Measurements from ENCODE around the gene CORO1C.
"Not testable (repeated sequence)": the region's sequence is repeated elsewhere in the genome, so short reads cannot be mapped to it uniquely, and the experiment has no call there.

CORO1C gene

DNA sequence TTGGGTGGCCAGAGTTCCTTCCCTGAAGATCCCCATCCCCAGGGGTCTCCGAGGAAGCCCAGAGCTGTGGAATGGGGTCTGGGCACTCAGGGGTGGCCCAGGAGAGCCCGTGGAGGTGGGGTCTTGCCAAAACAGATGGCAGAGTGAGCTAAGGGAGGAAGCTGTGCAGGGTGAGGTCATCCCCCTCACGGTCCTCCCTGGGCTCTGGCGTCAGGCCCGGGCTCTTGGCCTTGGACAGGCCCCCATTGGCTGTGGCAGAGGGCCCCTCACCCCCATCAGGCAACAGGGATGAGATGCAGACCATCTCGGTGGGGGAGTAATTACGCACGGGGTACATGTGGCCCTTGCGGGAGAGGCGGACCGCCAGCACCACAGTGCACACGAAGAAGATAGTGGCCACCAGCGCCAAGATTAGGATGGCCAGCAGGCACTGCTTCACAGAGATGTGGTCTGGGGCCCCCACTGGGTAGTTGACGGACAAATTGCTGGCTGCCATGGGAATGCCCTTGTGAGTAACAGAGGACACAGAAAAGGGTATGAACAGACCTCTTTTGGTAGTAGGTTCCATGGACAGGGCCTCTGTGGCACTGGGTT is 108.3 kb downstream of the CORO1C start:
- no peak for DNase-seq (ENCODE audit: low read depth)
- no peak for TF ChIP-seq CTCF (IDR thresholded peaks at IDR 0.05; ENCODE audit: insufficient read depth, low read depth, low read length, missing control alignments)
- no peak overlapping the region for H3K4me3 ChIP-seq (ENCODE audit: low read depth, low read length)

- DNase-seq (ENCODE audit: low read depth): peak; percentile 70
- no peak for TF ChIP-seq CTCF (IDR thresholded peaks at IDR 0.05; ENCODE audit: insufficient read depth, low read depth, low read length, missing control alignments)
- no peak overlapping the region for H3K4me3 ChIP-seq (ENCODE audit: low read depth, low read length)
These were observed 108.9 kb downstream of the CORO1C start for GRCh38 chr12:108622421-108622820.

DNA sequence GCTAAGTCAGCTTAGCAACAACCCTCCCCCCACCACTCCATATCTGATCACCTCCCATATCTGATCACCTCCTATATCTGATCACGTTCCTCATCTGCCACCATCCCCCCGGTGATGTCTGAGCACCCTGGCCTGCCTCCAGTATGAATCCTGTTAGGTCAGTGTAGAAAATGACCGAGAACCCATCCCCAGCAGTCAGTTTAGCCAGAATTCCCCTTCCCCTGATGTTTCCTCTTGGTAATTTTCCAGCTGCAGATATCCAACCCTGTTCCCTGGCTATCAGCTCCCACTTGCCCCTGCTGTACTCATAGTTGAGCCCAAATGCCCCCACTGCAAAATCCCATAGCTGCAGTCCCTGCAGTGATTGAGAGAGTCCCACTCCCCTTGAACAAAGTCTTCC is 110.2 kb downstream of the CORO1C start:
- no peak overlapping the region for H3K4me3 ChIP-seq (ENCODE audit: low read depth, low read length)
- no peak for DNase-seq (ENCODE audit: low read depth)
- no peak for TF ChIP-seq CTCF (IDR thresholded peaks at IDR 0.05; ENCODE audit: insufficient read depth, low read depth, low read length, missing control alignments)

GRCh38 chr12:108620236-108620879 is 111.0 kb downstream of the CORO1C start:
- H3K4me3 ChIP-seq (ENCODE audit: low read depth, low read length): no peak overlapping the region
- TF ChIP-seq CTCF (IDR thresholded peaks at IDR 0.05; ENCODE audit: insufficient read depth, low read depth, low read length, missing control alignments): no peak
- no peak for DNase-seq (ENCODE audit: low read depth)

DNA sequence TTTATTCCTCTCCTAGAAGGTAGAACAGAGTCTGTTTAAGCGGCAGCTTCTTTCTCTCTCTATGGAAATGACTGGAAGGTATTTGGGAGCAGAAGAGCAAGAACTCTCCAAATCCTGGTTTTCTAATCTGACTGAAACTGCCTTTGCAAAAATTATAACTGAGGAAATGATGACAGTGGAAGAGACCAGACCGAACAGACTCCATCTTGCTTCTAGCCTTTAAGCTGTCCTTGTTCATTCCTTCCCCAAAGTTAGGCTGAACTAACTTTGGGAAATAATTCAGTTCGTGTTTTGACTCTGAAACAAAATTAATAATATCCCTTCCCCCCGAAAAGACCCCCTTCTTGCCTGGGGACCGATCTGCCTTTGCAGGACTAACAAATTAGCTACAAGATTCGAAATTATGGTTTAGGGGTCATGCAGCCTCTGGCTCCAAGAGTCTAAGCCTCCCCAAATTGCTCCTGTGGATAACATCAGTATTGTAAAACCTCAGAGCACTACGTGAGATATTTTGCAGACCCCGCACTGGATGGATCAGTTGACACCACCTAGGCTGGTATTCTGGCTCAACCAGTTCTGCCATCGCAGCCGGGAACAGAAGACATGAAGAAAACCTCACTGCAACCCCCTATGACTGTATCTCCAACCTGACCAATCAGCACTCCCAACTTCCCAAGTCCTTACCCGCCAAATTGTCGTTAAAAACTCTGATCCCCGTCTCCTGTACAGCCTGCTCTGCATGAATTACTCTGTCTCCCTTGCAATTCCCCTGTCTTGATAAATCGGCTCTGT is 111.8 kb downstream of the CORO1C start:
- no peak for DNase-seq (ENCODE audit: low read depth)
- no peak overlapping the region for H3K4me3 ChIP-seq (ENCODE audit: low read depth, low read length)
- no peak for TF ChIP-seq CTCF (IDR thresholded peaks at IDR 0.05; ENCODE audit: insufficient read depth, low read depth, low read length, missing control alignments)

DNA sequence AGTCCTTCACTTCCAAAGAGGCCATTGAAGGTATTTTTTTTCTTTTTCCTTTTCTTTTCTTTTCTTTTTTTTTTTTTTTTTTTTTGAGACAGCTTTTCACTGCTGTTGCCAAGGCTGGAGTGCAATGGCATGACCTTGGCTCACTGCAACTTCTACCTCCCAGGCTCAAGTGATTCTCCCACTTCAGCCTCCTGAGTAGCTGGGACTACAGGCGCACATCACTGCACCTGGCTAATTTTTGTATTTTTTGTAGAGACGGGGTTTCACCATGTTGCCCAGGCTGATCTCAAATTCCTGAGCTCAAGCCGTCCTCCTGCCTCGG is 112.4 kb downstream of the CORO1C start:
- not testable (repeated sequence) for DNase-seq (ENCODE audit: low read depth); H3K4me3 ChIP-seq (ENCODE audit: low read depth, low read length)

DNA sequence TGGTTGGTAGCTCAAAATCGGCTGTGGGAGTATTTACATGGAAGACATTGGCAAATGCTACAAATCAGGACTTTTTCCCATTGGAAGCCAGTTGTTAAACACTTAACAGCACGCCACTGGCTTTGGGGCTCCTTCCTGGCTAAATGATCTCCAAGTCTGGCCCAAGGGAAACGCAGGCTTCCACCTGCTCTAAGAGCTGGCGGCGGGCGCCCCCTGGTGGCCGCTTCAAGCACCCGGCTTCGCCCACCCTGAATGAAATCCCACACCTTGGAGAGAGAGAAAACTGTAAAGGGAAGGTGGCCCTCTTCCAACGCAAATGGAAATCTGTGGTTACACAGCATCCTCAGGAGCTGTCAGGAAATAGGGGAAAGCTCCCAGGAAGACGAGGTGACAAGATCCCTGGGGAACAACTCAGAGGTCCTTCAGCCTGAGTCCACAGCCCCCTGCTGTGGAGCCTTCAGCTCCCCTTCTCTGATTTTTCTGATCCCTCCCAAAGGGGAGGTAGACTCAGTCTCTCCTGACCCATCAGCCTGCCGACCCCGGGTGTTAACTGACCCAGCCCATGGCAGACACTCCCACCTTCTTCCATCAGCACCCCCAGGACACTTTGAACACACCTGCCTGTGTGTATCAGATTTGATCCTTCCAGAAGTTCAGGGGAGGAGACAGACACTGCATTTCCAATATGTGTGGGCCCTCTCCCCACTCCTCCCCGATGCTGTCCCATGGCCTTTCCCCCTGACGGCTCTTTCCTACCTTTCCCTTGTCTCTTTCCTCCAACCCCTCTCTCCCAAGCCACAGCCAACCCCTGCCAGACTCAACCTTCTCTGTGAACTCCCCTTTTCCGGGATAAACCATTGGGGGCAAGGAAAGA is 113.0 kb downstream of the CORO1C start:
- peak; percentile 92 for TF ChIP-seq CTCF (IDR thresholded peaks at IDR 0.05; ENCODE audit: insufficient read depth, low read depth, low read length, missing control alignments)
- peak; percentile 92 for DNase-seq (ENCODE audit: low read depth)
- no peak overlapping the region for H3K4me3 ChIP-seq (ENCODE audit: low read depth, low read length)

Measured in GM12865 (cell line).